Gastroesophageal sphincter (tissue), 4 donors: ENCODE results near the gene CRELD2. TPM values are rescaled to one million over a fixed set of nuclear protein-coding genes. Genes with fewer than 3 reads are reported as not detected.

Source experiments
- ATAC-seq: fragments of 150-250 bp; one replicate; pipeline ENCODE4 v1.9.1; 2016; ENCODE audit warnings: mild to moderate bottlenecking, moderate library complexity
- H3K27ac ChIP-seq, 4 donors: fragments of 200-600 bp; sonication (generic) in 3 of 4; 1 replicate in 3 of 4; 2 replicates in 1 of 4; pipeline ENCODE4 v1.5.1; 2016 to 2019
- H3K27me3 ChIP-seq: fragments of 200-600 bp; sonication (generic); one replicate; pipeline ENCODE4 v1.5.1; 2019
- H3K36me3 ChIP-seq, 2 donors: fragments of 200-600 bp; sonication (generic); one replicate each; pipeline ENCODE4 v1.5.1; 2019; ENCODE audit warnings: control low read depth in 1 of 2
- H3K4me1 ChIP-seq, 3 donors: fragments of 200-600 bp; sonication (generic); 1 replicate in 2 of 3; 2 replicates in 1 of 3; pipeline ENCODE4 v1.5.1; 2016 to 2019; ENCODE audit warnings: control low read depth in 2 of 3
- H3K4me3 ChIP-seq, 2 donors: fragments of 200-600 bp; sonication (generic); one replicate each; pipeline ENCODE4 v1.5.1; 2019; ENCODE audit warnings: mild to moderate bottlenecking in 1 of 2, moderate library complexity in 1 of 2
- H3K9me3 ChIP-seq, 3 donors: fragments of 200-600 bp; sonication (generic); one replicate each; pipeline ENCODE4 v1.5.1; 2017 to 2019; ENCODE audit warnings: control low read depth in 2 of 3
- EP300 ChIP-seq: sonication (generic); formaldehyde crosslinking; IDR thresholded peaks from one replicate; pipeline ENCODE4 v1.6.1; 2017; ENCODE audit warnings: antibody characterized with exemption, mild to moderate bottlenecking
- POLR2A ChIP-seq, 2 donors: fragments of 450-650 bp; IDR thresholded peaks; one replicate each; pipeline ENCODE4 v1.6.1; 2017; ENCODE audit warnings: antibody characterized with exemption in 2 of 2, mild to moderate bottlenecking in 2 of 2, moderate library complexity in 1 of 2
- POLR2AphosphoS5 ChIP-seq: sonication (generic); formaldehyde crosslinking; IDR thresholded peaks from one replicate; pipeline ENCODE4 v1.6.1; 2017; ENCODE audit warnings: antibody characterized with exemption
- WGBS, 2 donors: methylation state at CpG; one replicate each; pipeline ENCODE4 v1.1.5; 2018; ENCODE audit warnings: low coverage in 1 of 2; 5-methylcytosine and 5-hydroxymethylcytosine counted together
- total RNA-seq, 4 donors: library from RNA; depleted of rRNA; stranded (reverse); fragments of >200 nt; gene quantifications; one replicate each; pipeline ENCODE4 v1.1.0, GENCODE V29; 2016
- TF ChIP-seq, protein P1 (sequence below), 4 experiments: fragments of 200-600 bp in 2 of 4; fragments of 450-650 bp in 2 of 4; sonication (generic) in 1 of 4; IDR thresholded peaks; one replicate each; pipeline ENCODE4 v1.5.1; 2017 to 2019; ENCODE audit warnings: antibody characterized with exemption in 4 of 4, mild to moderate bottlenecking in 2 of 4, moderate library complexity in 2 of 4

Gene CRELD2
- total RNA-seq, 4 donors from 2014 or later: 21.9 to 36.2 (median 30.9) TPM

DNA sequence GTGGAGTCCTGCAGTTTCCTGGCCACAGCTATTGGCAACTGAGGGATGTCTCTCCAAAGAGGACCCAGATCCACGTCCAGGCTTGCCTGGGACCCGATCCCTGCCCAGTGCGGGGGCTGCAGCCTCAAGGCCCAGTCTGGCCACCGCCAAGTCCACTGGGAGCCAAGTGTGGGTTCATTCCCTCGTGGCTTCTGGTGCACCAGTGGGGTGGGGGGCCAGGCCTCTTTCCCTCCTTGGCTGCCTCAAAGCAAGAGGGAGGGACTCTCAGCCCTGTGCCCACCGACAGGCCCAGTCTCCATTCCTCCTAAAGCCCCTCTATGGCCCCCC is 28.8 kb downstream of the CRELD2 start:
- TF ChIP-seq, protein P1, sequence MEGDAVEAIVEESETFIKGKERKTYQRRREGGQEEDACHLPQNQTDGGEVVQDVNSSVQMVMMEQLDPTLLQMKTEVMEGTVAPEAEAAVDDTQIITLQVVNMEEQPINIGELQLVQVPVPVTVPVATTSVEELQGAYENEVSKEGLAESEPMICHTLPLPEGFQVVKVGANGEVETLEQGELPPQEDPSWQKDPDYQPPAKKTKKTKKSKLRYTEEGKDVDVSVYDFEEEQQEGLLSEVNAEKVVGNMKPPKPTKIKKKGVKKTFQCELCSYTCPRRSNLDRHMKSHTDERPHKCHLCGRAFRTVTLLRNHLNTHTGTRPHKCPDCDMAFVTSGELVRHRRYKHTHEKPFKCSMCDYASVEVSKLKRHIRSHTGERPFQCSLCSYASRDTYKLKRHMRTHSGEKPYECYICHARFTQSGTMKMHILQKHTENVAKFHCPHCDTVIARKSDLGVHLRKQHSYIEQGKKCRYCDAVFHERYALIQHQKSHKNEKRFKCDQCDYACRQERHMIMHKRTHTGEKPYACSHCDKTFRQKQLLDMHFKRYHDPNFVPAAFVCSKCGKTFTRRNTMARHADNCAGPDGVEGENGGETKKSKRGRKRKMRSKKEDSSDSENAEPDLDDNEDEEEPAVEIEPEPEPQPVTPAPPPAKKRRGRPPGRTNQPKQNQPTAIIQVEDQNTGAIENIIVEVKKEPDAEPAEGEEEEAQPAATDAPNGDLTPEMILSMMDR (IDR thresholded peaks at IDR 0.05): no peak
- TF ChIP-seq POLR2AphosphoS5: no peak
- TF ChIP-seq EP300: no peak
- no peak for TF ChIP-seq POLR2A (IDR thresholded peaks at IDR 0.05)
- peaks cover 0 to 5% (median 4%) of the 10 kb centered on the region in 3 donors for H3K4me1 ChIP-seq
- no peak for ATAC-seq
- WGBS, 2 donors: 100% methylated on average over 2 of the region's 6 CpGs; no CpG with 5 or more reads in 1 of the 2 donors
- no peaks in the 10 kb centered on the region for H3K9me3 ChIP-seq
- H3K27me3 ChIP-seq: no peaks in the 10 kb centered on the region
- no peak overlapping the region for H3K4me3 ChIP-seq
- no peak overlapping the region for H3K27ac ChIP-seq
- H3K36me3 ChIP-seq: no peaks in the 10 kb centered on the region

DNA sequence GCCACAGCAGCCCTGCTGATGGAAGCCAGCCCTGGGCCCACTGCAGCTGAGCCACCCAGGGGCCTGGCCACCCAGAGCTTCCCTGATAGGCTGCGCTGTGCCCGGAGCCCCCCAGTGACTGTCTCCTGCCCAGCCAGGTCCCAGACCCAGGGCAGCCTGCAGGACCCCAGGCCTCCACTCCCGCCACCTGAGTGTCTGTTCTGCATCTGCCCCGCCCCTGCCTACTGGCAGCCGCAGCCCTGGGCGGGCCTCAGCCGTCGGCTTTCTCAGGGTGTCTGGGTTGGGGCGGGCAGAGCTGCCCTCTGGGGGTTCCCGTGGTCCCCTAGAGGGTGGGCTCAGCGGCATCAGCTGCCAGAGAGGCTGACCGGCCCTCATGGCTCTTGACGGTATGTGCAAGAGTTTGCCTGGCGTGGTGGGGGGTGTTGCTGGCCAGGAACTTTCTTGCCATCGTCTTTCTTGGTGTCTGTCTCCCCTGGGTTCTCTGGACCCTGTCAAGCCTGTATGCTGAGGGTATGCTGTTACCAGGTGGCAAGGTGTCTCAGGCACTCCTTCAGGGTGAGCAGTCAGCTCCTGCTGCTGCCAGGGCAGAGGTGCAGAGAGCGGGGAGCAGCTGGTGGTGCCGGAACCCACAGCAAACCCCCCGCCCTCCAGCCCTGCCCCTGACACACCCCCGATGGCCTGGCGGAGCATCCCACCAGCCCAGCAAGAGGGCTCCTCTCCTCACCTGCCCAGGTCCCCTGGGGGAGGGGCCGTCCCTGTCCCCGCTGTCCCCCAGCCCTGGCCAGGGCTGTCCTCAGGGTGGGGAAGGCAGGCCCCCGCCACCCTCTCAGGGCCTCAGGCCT is 29.9 kb downstream of the CRELD2 start:
- Histone ChIP-seq H3K4me3 (no peak overlapping the region), H3K4me1 (peaks cover 0 to 15% (median 13%) of the 10 kb centered on the region in 3 donors), H3K27ac (no peak overlapping the region), H3K9me3 (no peaks in the 10 kb centered on the region), H3K27me3 (no peaks in the 10 kb centered on the region), H3K36me3 (no peaks in the 10 kb centered on the region)
- TF ChIP-seq, protein P1 (IDR thresholded peaks at IDR 0.05): no peak
- TF ChIP-seq POLR2A (IDR thresholded peaks at IDR 0.05) (no peak), POLR2AphosphoS5 (no peak), EP300 (no peak)
- WGBS, 2 donors: no CpG with 5 or more reads among the region's 23 CpGs
- ATAC-seq: no peak

DNA sequence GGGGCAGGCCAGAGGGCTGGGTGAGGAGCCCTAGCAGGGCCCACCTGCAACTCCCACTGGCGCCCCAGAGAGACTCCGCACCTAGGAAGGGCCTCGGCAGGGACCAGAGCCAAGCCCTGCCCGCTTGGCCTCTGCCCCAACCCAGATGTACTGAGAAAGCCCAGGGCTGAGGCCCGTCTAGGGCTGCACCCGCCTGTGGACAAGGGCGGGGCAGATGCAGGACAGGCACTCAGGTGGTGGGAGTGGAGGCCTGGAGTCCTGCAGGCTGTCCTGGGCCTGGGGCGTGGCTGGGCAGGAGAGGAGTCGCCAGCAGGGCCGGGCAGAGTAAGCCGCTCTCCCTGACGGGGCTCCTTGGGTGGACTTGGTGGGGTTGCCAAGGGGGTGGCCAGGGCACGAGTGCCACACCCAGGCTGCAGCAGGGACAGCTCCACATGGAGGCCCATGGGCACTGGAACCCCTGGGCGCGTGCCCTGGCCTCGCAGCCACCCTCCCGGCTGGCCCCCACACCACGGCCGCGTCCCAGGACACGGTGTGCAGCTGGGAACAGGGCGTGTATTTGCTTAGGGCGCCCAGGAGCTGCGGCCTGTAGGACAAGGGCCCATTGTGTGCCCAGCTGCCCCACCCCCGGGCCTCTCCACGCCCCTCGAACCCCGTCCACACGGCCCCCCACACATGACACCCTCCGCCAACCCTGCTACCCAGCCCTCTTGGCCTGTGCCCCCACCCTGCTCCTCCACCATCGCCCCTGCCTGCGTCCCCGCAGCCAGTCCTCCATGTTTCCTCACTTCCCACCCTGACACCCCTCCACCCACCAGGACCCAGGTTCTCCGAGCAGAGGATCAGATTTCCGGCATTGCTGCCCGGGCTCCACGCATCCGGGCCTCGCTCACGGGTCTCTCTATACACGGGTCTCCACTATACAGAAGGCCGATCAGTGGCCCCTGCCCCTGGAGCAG is 30.8 kb downstream of the CRELD2 start:
- H3K4me3 ChIP-seq: no peak overlapping the region
- TF ChIP-seq POLR2AphosphoS5 (no peak), POLR2A (IDR thresholded peaks at IDR 0.05) (no peak), EP300 (no peak)
- TF ChIP-seq, protein P1 (IDR thresholded peaks at IDR 0.05): no peak
- H3K4me1 ChIP-seq: peaks cover 0 to 23% (median 19%) of the 10 kb centered on the region in 3 donors
- no peaks in the 10 kb centered on the region for H3K9me3 ChIP-seq
- 95% methylated on average over 4 of the region's 42 CpGs; no CpG with 5 or more reads in 1 of the 2 donors for WGBS, 2 donors
- no peaks in the 10 kb centered on the region for H3K27me3 ChIP-seq
- no peak for ATAC-seq
- no peaks in the 10 kb centered on the region for H3K36me3 ChIP-seq
- H3K27ac ChIP-seq: no peak overlapping the region

DNA sequence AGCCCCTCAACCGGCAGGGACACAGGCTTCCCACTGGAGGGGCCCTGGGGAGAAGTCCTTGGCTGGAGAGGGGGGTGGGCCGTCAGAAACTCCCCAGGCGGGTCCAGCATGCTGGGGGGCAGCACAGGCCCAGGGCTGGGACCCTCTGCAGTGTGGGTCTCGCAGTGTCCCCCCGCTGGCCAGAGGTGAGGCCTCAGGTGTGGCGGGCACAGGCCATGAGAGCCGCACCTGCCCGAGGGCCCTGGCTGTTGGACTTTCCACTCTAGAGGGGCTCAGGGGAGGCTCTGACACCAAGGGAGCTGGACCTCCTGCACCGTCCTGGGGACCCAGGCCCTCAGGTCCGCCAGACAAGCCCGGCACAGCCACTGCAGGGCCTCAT is 31.5 kb downstream of the CRELD2 start:
- H3K4me1 ChIP-seq: peaks cover 0 to 30% (median 19%) of the 10 kb centered on the region in 3 donors
- WGBS, 2 donors: no CpG with 5 or more reads among the region's 11 CpGs
- no peak overlapping the region for H3K27ac ChIP-seq

DNA sequence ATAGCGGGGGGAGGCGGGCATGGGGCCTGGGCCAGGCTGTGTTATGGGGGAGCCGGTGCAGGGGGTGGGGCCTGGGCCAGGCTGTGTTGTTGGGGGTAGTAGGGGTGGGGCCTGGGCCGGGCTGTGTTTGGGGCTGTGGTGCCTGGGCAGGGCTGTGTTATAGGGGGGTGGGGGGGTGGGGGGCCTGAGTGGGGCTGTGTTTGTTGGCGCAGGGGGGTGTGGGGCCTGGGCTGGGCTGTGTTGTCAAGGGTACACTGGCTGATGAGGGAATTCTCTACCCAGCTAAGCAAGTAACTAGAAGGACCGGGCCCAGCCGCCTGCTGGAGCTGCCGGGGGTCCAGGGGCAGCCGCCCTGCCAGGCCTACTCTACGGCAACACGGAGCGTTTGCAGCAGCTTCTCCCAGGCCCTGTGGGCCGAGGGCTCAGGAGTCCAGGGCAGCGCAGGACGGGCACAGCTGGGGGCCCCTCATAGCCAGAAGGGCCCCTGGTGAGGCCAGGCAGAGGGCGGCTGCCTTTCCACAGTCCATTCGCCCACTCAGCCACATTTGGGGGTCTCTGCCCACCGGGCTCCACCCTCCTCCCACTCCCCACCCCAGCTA is 32.1 kb downstream of the CRELD2 start:
- Histone ChIP-seq H3K4me1 (peaks cover 0 to 35% (median 19%) of the 10 kb centered on the region in 3 donors), H3K9me3 (no peaks in the 10 kb centered on the region), H3K4me3 (no peak overlapping the region), H3K27me3 (no peaks in the 10 kb centered on the region), H3K36me3 (no peaks in the 10 kb centered on the region), H3K27ac (no peak overlapping the region)
- no peak for ATAC-seq
- TF ChIP-seq, protein P1 (IDR thresholded peaks at IDR 0.05): no peak
- TF ChIP-seq POLR2A (IDR thresholded peaks at IDR 0.05): no peak
- TF ChIP-seq POLR2AphosphoS5: no peak
- TF ChIP-seq EP300: no peak
- 0% methylated on average over 1 of the region's 18 CpGs; no CpG with 5 or more reads in 1 of the 2 donors for WGBS, 2 donors

More for the DNA sequence above, 31.5 kb downstream of the CRELD2 start:
- H3K4me3 ChIP-seq: no peak overlapping the region
- ATAC-seq: no peak
- TF ChIP-seq POLR2AphosphoS5: no peak
- no peaks in the 10 kb centered on the region for H3K36me3 ChIP-seq
- no peaks in the 10 kb centered on the region for H3K9me3 ChIP-seq
- no peaks in the 10 kb centered on the region for H3K27me3 ChIP-seq
